Gastroesophageal sphincter (tissue), 4 donors: ENCODE data around the gene TMIE. TPM values are rescaled to one million over a fixed set of nuclear protein-coding genes. Genes with fewer than 3 reads are reported as not detected.

Experiments
- ATAC-seq: fragments of 150-250 bp; one replicate; pipeline ENCODE4 v1.9.1; 2016; ENCODE audit warnings: mild to moderate bottlenecking, moderate library complexity
- H3K27ac ChIP-seq, 4 donors: fragments of 200-600 bp; sonication (generic) in 3 of 4; 1 replicate in 3 of 4; 2 replicates in 1 of 4; pipeline ENCODE4 v1.5.1; 2016 to 2019
- H3K27me3 ChIP-seq: fragments of 200-600 bp; sonication (generic); one replicate; pipeline ENCODE4 v1.5.1; 2019
- H3K36me3 ChIP-seq, 2 donors: fragments of 200-600 bp; sonication (generic); one replicate each; pipeline ENCODE4 v1.5.1; 2019; ENCODE audit warnings: control low read depth in 1 of 2
- H3K4me1 ChIP-seq, 3 donors: fragments of 200-600 bp; sonication (generic); 1 replicate in 2 of 3; 2 replicates in 1 of 3; pipeline ENCODE4 v1.5.1; 2016 to 2019; ENCODE audit warnings: control low read depth in 2 of 3
- H3K4me3 ChIP-seq, 2 donors: fragments of 200-600 bp; sonication (generic); one replicate each; pipeline ENCODE4 v1.5.1; 2019; ENCODE audit warnings: mild to moderate bottlenecking in 1 of 2, moderate library complexity in 1 of 2
- H3K9me3 ChIP-seq, 3 donors: fragments of 200-600 bp; sonication (generic); one replicate each; pipeline ENCODE4 v1.5.1; 2017 to 2019; ENCODE audit warnings: control low read depth in 2 of 3
- EP300 ChIP-seq: sonication (generic); formaldehyde crosslinking; IDR thresholded peaks from one replicate; pipeline ENCODE4 v1.6.1; 2017; ENCODE audit warnings: antibody characterized with exemption, mild to moderate bottlenecking
- POLR2A ChIP-seq, 2 donors: fragments of 450-650 bp; IDR thresholded peaks; one replicate each; pipeline ENCODE4 v1.6.1; 2017; ENCODE audit warnings: antibody characterized with exemption in 2 of 2, mild to moderate bottlenecking in 2 of 2, moderate library complexity in 1 of 2
- POLR2AphosphoS5 ChIP-seq: sonication (generic); formaldehyde crosslinking; IDR thresholded peaks from one replicate; pipeline ENCODE4 v1.6.1; 2017; ENCODE audit warnings: antibody characterized with exemption
- WGBS, 2 donors: methylation state at CpG; one replicate each; pipeline ENCODE4 v1.1.5; 2018; ENCODE audit warnings: low coverage in 1 of 2; 5-methylcytosine and 5-hydroxymethylcytosine counted together
- total RNA-seq, 4 donors: library from RNA; depleted of rRNA; stranded (reverse); fragments of >200 nt; gene quantifications; one replicate each; pipeline ENCODE4 v1.1.0, GENCODE V29; 2016
- TF ChIP-seq, protein P1 (sequence below), 4 experiments: fragments of 200-600 bp in 2 of 4; fragments of 450-650 bp in 2 of 4; sonication (generic) in 1 of 4; IDR thresholded peaks; one replicate each; pipeline ENCODE4 v1.5.1; 2017 to 2019; ENCODE audit warnings: antibody characterized with exemption in 4 of 4, mild to moderate bottlenecking in 2 of 4, moderate library complexity in 2 of 4

TMIE gene
- total RNA-seq, 4 donors from 2014 or later, result 0.15 to 1.4 (median 0.69) TPM; not detected in 1

DNA sequence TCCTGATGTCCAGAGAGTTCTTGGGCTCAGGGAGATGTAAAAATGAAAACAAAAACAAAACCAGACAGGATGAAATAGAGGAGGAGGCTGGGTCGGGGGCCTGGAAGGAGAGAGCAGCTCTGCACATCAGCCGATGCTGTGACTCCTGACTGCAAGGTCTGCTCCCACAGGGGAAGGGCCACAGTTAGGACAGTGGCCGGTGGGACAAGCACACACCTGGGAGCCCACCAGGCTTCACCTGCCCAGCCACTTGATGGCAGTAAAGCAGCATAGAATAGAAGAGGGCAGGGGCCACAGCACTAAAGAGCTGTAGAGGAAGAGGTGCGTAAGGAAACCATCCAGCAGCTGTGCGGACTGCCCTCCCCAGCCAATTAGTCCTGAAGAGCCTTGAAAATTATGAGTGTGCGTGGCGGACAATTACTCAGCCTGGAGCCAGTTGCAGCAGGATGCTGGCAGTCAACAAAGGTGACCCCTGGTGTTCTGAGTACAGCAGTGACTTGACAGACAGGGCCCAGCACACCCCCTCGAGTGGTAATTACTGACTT lies 37.5 kb upstream of the TMIE start:
- 60 to 80% methylated on average over 5 to 6 of the region's 8 CpGs for WGBS, 2 donors
- H3K4me1 ChIP-seq, result peaks cover 0 to 34% (median 5%) of the 10 kb centered on the region in 3 donors
- H3K9me3 ChIP-seq, result no peaks in the 10 kb centered on the region
- H3K27me3 ChIP-seq, result no peaks in the 10 kb centered on the region
- H3K27ac ChIP-seq, result no peak overlapping the region
- H3K36me3 ChIP-seq, result no peaks in the 10 kb centered on the region
- no peak for ATAC-seq
- TF ChIP-seq, protein P1, sequence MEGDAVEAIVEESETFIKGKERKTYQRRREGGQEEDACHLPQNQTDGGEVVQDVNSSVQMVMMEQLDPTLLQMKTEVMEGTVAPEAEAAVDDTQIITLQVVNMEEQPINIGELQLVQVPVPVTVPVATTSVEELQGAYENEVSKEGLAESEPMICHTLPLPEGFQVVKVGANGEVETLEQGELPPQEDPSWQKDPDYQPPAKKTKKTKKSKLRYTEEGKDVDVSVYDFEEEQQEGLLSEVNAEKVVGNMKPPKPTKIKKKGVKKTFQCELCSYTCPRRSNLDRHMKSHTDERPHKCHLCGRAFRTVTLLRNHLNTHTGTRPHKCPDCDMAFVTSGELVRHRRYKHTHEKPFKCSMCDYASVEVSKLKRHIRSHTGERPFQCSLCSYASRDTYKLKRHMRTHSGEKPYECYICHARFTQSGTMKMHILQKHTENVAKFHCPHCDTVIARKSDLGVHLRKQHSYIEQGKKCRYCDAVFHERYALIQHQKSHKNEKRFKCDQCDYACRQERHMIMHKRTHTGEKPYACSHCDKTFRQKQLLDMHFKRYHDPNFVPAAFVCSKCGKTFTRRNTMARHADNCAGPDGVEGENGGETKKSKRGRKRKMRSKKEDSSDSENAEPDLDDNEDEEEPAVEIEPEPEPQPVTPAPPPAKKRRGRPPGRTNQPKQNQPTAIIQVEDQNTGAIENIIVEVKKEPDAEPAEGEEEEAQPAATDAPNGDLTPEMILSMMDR (IDR thresholded peaks at IDR 0.05), result peak in 1 of 4 experiments; percentile 17
- TF ChIP-seq POLR2AphosphoS5, result no peak
- H3K4me3 ChIP-seq, result no peak overlapping the region

DNA sequence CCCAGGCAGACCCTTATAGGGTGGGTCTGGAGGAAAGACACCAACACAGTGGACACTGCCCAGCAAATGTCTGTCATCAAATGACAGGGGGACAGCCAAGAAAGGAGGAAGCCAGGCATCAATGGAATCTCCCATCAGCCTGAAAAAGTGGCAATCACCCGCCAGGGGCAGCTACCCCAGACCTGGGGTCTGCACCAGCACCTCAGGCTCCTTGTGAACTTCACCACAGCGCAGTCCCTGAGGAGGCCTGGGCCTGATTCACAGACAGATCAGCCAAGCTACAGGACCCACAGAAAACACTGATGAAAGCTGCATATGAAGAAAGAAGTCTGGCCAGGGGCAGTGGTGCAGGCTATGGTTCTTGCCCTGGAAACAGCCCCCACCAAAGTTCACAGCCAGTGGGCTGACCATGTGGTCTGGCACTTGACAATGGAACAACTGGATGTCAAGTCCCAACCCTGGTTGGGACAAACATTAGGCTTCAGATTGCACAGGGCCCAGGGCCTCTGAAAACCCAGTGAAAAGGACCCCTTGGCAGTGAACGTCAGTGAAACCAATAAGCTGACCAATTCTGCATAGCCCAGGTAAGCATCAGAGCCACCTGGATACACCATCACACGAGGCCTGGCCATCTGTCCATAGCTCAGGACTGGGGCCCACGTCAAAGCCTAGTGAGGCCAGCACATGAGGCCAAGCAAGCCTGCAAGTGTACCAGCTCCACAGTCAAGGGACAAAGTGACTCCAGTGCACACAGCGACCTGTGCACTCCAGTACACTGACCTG lies 36.8 kb upstream of the TMIE start:
- TF ChIP-seq, protein P1 (IDR thresholded peaks at IDR 0.05), result no peak
- TF ChIP-seq POLR2A (IDR thresholded peaks at IDR 0.05) (no peak), EP300 (no peak)
- no peaks in the 10 kb centered on the region for H3K36me3 ChIP-seq
- H3K4me3 ChIP-seq, result no peak overlapping the region
- no peaks in the 10 kb centered on the region for H3K27me3 ChIP-seq
- H3K9me3 ChIP-seq, result no peaks in the 10 kb centered on the region
- H3K27ac ChIP-seq, result no peak overlapping the region
- no peak for ATAC-seq
- WGBS, 2 donors, result 67% methylated on average over 1 of the region's 6 CpGs; no CpG with 5 or more reads in 1 of the 2 donors
- H3K4me1 ChIP-seq, result peaks cover 0 to 34% (median 5%) of the 10 kb centered on the region in 3 donors

DNA sequence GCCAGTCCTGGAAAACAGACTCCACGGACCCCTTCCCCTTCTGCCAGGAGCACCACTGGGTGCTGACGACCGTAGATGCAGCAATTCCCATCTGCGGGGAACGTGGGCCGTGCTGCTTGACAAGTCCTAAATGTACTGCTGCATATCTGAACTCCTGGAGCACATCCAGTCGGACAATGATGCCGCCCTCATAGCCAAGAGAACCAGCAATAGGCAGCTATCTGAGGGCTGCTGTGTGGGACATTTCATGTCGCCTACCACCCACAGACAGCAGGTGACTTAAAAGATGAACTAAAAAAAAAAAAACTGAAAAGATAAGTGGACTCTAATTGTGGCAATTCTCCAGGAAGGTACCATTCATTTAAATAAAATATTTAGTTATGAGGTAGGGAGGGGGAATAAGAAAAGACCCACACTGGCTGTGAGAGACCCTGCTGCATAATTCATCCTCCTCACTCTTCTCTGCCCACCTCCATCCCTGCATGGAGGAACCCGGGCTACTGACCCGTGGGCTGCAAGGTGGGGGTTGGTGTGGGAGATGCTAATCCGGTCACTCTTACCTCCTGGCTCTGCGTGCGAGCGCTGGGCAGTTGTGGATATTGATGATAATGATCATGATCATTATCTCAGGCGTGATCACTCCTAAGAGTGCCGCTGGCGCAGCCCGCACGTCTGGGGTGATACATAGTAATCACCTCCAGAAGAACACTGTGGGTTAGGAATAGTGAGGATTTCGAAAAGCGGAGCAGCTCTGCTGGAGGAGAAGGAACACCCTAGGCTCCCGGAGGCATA lies 36.0 kb upstream of the TMIE start:
- Histone ChIP-seq H3K9me3 (no peaks in the 10 kb centered on the region), H3K36me3 (no peaks in the 10 kb centered on the region), H3K4me3 (no peak overlapping the region), H3K27ac (no peak overlapping the region), H3K27me3 (no peaks in the 10 kb centered on the region), H3K4me1 (peaks cover 0 to 34% (median 5%) of the 10 kb centered on the region in 3 donors)
- 73 to 81% methylated on average over 6 to 13 of the region's 23 CpGs for WGBS, 2 donors
- no peak for ATAC-seq
- TF ChIP-seq, protein P1 (IDR thresholded peaks at IDR 0.05), result no peak
- TF ChIP-seq EP300 (no peak), POLR2A (IDR thresholded peaks at IDR 0.05) (no peak), POLR2AphosphoS5 (no peak)

DNA sequence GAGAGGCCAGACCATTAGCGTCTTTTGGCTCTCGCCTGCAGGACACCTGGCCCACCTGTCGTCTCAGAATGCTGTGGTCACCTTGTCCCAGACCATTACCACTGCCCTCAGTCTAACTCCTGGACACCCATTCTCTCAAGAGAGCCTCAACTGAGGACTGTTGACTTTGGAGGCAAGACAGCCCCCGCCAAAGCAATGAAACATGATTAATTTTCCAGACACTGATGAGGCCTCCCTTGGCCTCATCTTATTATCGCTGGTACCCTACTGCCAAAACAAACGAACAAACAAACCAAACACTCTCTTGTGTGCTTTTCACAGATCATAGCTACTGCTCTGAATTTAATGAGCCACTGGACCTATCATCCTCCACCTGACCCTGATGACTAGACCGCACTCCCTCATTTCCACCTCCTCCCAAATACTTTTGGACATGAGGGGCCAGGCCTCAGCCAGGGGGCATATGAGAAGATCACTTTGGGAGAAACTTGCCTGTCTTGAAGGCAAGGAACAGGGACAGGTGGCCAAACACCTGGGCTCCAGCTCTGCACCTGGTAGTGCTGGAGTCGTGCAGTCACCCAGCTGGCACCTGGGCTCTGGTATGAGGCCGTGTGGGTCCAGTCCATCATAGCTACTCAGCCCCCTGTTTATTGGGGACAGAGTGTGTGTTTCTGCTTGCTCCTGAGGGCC lies 35.3 kb upstream of the TMIE start:
- no peak for TF ChIP-seq EP300
- TF ChIP-seq, protein P1 (IDR thresholded peaks at IDR 0.05), result no peak
- no peak for TF ChIP-seq POLR2AphosphoS5
- no peak for TF ChIP-seq POLR2A (IDR thresholded peaks at IDR 0.05)
- no peaks in the 10 kb centered on the region for H3K36me3 ChIP-seq
- H3K27ac ChIP-seq, result no peak overlapping the region
- WGBS, 2 donors, result 81 to 88% methylated on average over 5 to 7 of the region's 9 CpGs
- no peaks in the 10 kb centered on the region for H3K9me3 ChIP-seq
- ATAC-seq, result no peak
- no peak overlapping the region for H3K4me3 ChIP-seq
- H3K4me1 ChIP-seq, result peaks cover 0 to 31% (median 5%) of the 10 kb centered on the region in 3 donors
- H3K27me3 ChIP-seq, result no peaks in the 10 kb centered on the region
